Stimulated activated naive CD4-positive, alpha-beta T cell (primary cell): ENCODE data around the gene IL1RAPL2.
A peak's percentile ranks its signal among the peaks of the same experiment; 100 is the strongest.
"Not testable (repeated sequence)": the region's sequence is repeated elsewhere in the genome, so short reads cannot be mapped to it uniquely, and the experiment has no call there.

Experiments used
- DNase-seq, 6 experiments: peaks; one replicate each; lab custom pipeline; 2025; lab: John Stamatoyannopoulos, UW

The IL1RAPL2 gene

GRCh38 chrX:105168577-105168976 lies 602.6 kb downstream of the IL1RAPL2 start:
- DNase-seq, result no peak

GRCh38 chrX:105173071-105173470 lies 607.1 kb downstream of the IL1RAPL2 start:
- no peak for DNase-seq

- no peak for DNase-seq
These were observed 613.6 kb downstream of the IL1RAPL2 start for GRCh38 chrX:105179644-105180043.

GRCh38 chrX:105189093-105189492 lies 623.1 kb downstream of the IL1RAPL2 start:
- DNase-seq, result no peak

- DNase-seq, result peak in 3 of 6 experiments; percentile 1 to 36 (median 20)
These were observed 624.4 kb downstream of the IL1RAPL2 start for GRCh38 chrX:105190252-105190853.

- no peak for DNase-seq
These were observed 625.9 kb downstream of the IL1RAPL2 start for GRCh38 chrX:105191878-105192277.

GRCh38 chrX:105209406-105209805 lies 643.4 kb downstream of the IL1RAPL2 start:
- DNase-seq, result no peak

- DNase-seq, result no peak
These were observed 644.3 kb downstream of the IL1RAPL2 start for GRCh38 chrX:105210258-105210657.

- DNase-seq, result no peak
These were observed 645.1 kb downstream of the IL1RAPL2 start for GRCh38 chrX:105211066-105211575.

- DNase-seq, result no peak
These were observed 653.7 kb downstream of the IL1RAPL2 start for GRCh38 chrX:105219454-105220401.

GRCh38 chrX:105220636-105221035 lies 654.6 kb downstream of the IL1RAPL2 start, which contains the start of gene TEX13A:
Gene TEX13A, minus strand, starts transcription at chrX:105220694. Its CDS starts 297 bp downstream, at chrX:105220397.
- DNase-seq, result no peak

GRCh38 chrX:105221374-105221773 lies 655.4 kb downstream of the IL1RAPL2 start:
- DNase-seq, result no peak

GRCh38 chrX:105226499-105226898 lies 660.5 kb downstream of the IL1RAPL2 start:
- no peak for DNase-seq

- DNase-seq, result no peak
These were observed 662.6 kb downstream of the IL1RAPL2 start for GRCh38 chrX:105228602-105229001.

- no peak for DNase-seq
These were observed 663.1 kb downstream of the IL1RAPL2 start for GRCh38 chrX:105229146-105229545.

GRCh38 chrX:105237407-105237806 lies 671.4 kb downstream of the IL1RAPL2 start:
- DNase-seq, result not testable (repeated sequence)

GRCh38 chrX:105241056-105241455 lies 675.1 kb downstream of the IL1RAPL2 start:
- no peak for DNase-seq

GRCh38 chrX:105260291-105261043 lies 694.5 kb downstream of the IL1RAPL2 start:
- no peak for DNase-seq

GRCh38 chrX:105263171-105263570 lies 697.2 kb downstream of the IL1RAPL2 start:
- DNase-seq, result no peak

- DNase-seq, result no peak
These were observed 697.8 kb downstream of the IL1RAPL2 start for GRCh38 chrX:105263801-105264200.

- DNase-seq, result no peak
These were observed 699.1 kb downstream of the IL1RAPL2 start for GRCh38 chrX:105265093-105265492.

GRCh38 chrX:105266456-105266855 lies 700.5 kb downstream of the IL1RAPL2 start:
- DNase-seq, result no peak
